PFSK-1 (cell line): ENCODE measurements around the gene SLC6A11.

ENCODE experiments used
- FOXP2 ChIP-seq: optimal IDR thresholded peaks from 2 replicates; pipeline ENCODE3; 2011; ENCODE audit warnings: borderline replicate concordance, control low read depth, inconsistent platforms; ENCODE audit not compliant: insufficient read depth; ENCODE audit errors: extremely low read length, extremely low read depth
- POLR2AphosphoS5 ChIP-seq: IDR thresholded peaks from 2 replicates; pipeline ENCODE4 v1.6.1; 2012; ENCODE audit warnings: low read depth, mild to moderate bottlenecking, control low read depth, low read length, moderate library complexity
- REST ChIP-seq, 2 experiments: IDR thresholded peaks; 2 replicates each; pipeline versions ENCODE4 v1.6.1 to v1.8.0; 2011 to 2012; ENCODE audit warnings: low read depth in 2 of 2, low read length in 2 of 2, control low read depth in 1 of 2, inconsistent platforms in 1 of 2, mild to moderate bottlenecking in 1 of 2, moderate library complexity in 1 of 2; ENCODE audit not compliant: insufficient read depth in 1 of 2

- TF ChIP-seq POLR2AphosphoS5 (no peak), REST (IDR thresholded peaks at IDR 0.05; ENCODE audit: insufficient read depth in 1 of 2, low read depth in 2 of 2, low read length in 2 of 2) (no peak), FOXP2 (no peak)
These were observed 136.5 kb downstream of the SLC6A11 start for GRCh38 chr3:10952525-10952924.
